ENCODE measurements around the gene GBP6. TPM values are rescaled to one million over a fixed set of nuclear protein-coding genes. Genes with fewer than 3 reads are reported as not detected.

Gene GBP6
- total and polyA plus RNA-seq, 2 donors (not counting 1 experiment from before 2014, with no cell fraction given): 0.12 TPM; not detected in 1

- H3K9me3 ChIP-seq (ENCODE audit: control extremely low read depth in 1 of 3, control insufficient read depth in 2 of 3, insufficient read depth in 1 of 3, low read length in 2 of 3): peaks cover 0 to 8% (median 2%) of the 10 kb centered on the region in 3 donors
- H3K27me3 Mint-ChIP-seq: no peaks in the 10 kb centered on the region
- CTCF ChIA-PET: no interaction called here
- intact Hi-C loops (cut with micrococcal nuclease): no loop called here
- H3K9me3 Mint-ChIP-seq (ENCODE audit: insufficient read depth): peaks cover 8% of the 10 kb centered on the region
- POLR2A ChIA-PET: no interaction called here
- TF ChIP-seq CTCF (IDR thresholded peaks at IDR 0.05): no peak
- TF ChIP-seq EZH2 (IDR thresholded peaks at IDR 0.05; ENCODE audit: borderline replicate concordance, insufficient read depth, low read depth, low read length, poor library complexity, severe bottlenecking): no peak
- no peak overlapping the region for H3K4me3 Mint-ChIP-seq
- DNase-seq (no peak), ATAC-seq (ENCODE audit: low read depth) (no peak)
- no peaks in the 10 kb centered on the region for H3K27me3 ChIP-seq (replicated peaks in 1 of 4; ENCODE audit: control extremely low read depth in 1 of 4, control insufficient read depth in 3 of 4, insufficient read depth in 4 of 4, low read length in 3 of 4)
- H3K27ac ChIP-seq (ENCODE audit: low read length in 2 of 2): no peak overlapping the region
- no peak overlapping the region for H3K4me3 ChIP-seq (ENCODE audit: control extremely low read depth in 1 of 5, extremely low read depth in 1 of 5, insufficient read depth in 1 of 5, low read depth in 2 of 5, low read length in 4 of 5)
- H3K4me1 ChIP-seq (ENCODE audit: control insufficient read depth in 2 of 2, insufficient read depth in 2 of 2, low read length in 2 of 2): no peaks in the 10 kb centered on the region
- 78% methylated on average over 1 of the region's 3 CpGs for WGBS (ENCODE audit: insufficient coverage)
- no peaks in the 10 kb centered on the region for H3K79me2 ChIP-seq (ENCODE audit: control insufficient read depth, insufficient read depth, low read length)
- no peaks in the 10 kb centered on the region for H3K4me1 Mint-ChIP-seq
- no peak overlapping the region for H3K9ac ChIP-seq (ENCODE audit: low read length)
- no peak overlapping the region for H3K4me2 ChIP-seq (replicated peaks; ENCODE audit: low read depth, low read length, poor library complexity, severe bottlenecking)
- no peaks in the 10 kb centered on the region for H3K36me3 ChIP-seq (replicated peaks in 1 of 2; ENCODE audit: control extremely low read depth in 1 of 2, control insufficient read depth in 1 of 2, extremely low read depth in 1 of 2, insufficient read depth in 2 of 2, low read length in 1 of 2)
- no peak overlapping the region for H3K27ac Mint-ChIP-seq
- H4K20me1 ChIP-seq (ENCODE audit: control insufficient read depth, insufficient read depth, low read length, poor library complexity, severe bottlenecking): no peaks in the 10 kb centered on the region
- no peak overlapping the region for H2AFZ ChIP-seq (ENCODE audit: insufficient read depth, low read depth, low read length, poor library complexity, severe bottlenecking)
Measured at GRCh38 chr1:89394851-89395250, 31.0 kb downstream of the GBP6 start.

DNA sequence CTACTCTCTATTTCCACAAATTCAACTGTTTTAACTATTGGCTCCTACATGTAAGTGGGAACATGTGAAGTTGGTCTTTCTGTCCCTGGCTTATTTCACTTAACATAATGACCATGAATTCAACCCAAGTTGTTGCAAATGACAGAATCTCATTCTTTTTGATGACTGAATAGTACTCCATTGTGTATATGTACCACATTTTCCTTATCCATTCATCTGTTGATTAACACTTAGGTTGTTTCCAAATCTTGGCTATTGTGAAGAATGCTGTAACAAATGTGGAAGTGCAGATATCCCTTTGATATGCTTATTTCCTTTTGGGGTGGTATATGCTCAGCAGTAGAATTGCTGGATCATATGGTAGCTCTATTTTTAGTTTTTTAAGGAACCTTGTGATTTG lies 33.0 kb downstream of the GBP6 start:
- no peak overlapping the region for H3K27ac Mint-ChIP-seq
- ChIA-PET CTCF (no interaction called here), POLR2A (no interaction called here)
- H4K20me1 ChIP-seq (ENCODE audit: control insufficient read depth, insufficient read depth, low read length, poor library complexity, severe bottlenecking): no peaks in the 10 kb centered on the region
- no peaks in the 10 kb centered on the region for H3K4me1 Mint-ChIP-seq
- no peak overlapping the region for H3K27ac ChIP-seq (ENCODE audit: low read length in 2 of 2)
- H3K9me3 ChIP-seq (ENCODE audit: control extremely low read depth in 1 of 3, control insufficient read depth in 2 of 3, insufficient read depth in 1 of 3, low read length in 2 of 3): peaks cover 0 to 8% (median 2%) of the 10 kb centered on the region in 3 donors
- no peaks in the 10 kb centered on the region for H3K27me3 ChIP-seq (replicated peaks in 1 of 4; ENCODE audit: control extremely low read depth in 1 of 4, control insufficient read depth in 3 of 4, insufficient read depth in 4 of 4, low read length in 3 of 4)
- ATAC-seq (ENCODE audit: low read depth) (no peak), DNase-seq (no peak)
- H3K4me2 ChIP-seq (replicated peaks; ENCODE audit: low read depth, low read length, poor library complexity, severe bottlenecking): no peak overlapping the region
- H2AFZ ChIP-seq (ENCODE audit: insufficient read depth, low read depth, low read length, poor library complexity, severe bottlenecking): no peak overlapping the region
- no peak overlapping the region for H3K4me3 Mint-ChIP-seq
- no peaks in the 10 kb centered on the region for H3K4me1 ChIP-seq (ENCODE audit: control insufficient read depth in 2 of 2, insufficient read depth in 2 of 2, low read length in 2 of 2)
- no peak overlapping the region for H3K4me3 ChIP-seq (ENCODE audit: control extremely low read depth in 1 of 5, extremely low read depth in 1 of 5, insufficient read depth in 1 of 5, low read depth in 2 of 5, low read length in 4 of 5)
- H3K27me3 Mint-ChIP-seq: no peaks in the 10 kb centered on the region
- intact Hi-C loops (cut with micrococcal nuclease): no loop called here
- no peak for TF ChIP-seq EZH2 (IDR thresholded peaks at IDR 0.05; ENCODE audit: borderline replicate concordance, insufficient read depth, low read depth, low read length, poor library complexity, severe bottlenecking)
- TF ChIP-seq CTCF (IDR thresholded peaks at IDR 0.05): no peak
- H3K79me2 ChIP-seq (ENCODE audit: control insufficient read depth, insufficient read depth, low read length): no peaks in the 10 kb centered on the region
- peaks cover 8% of the 10 kb centered on the region for H3K9me3 Mint-ChIP-seq (ENCODE audit: insufficient read depth)
- no peaks in the 10 kb centered on the region for H3K36me3 ChIP-seq (replicated peaks in 1 of 2; ENCODE audit: control extremely low read depth in 1 of 2, control insufficient read depth in 1 of 2, extremely low read depth in 1 of 2, insufficient read depth in 2 of 2, low read length in 1 of 2)
- H3K9ac ChIP-seq (ENCODE audit: low read length): no peak overlapping the region

Data from B cell (primary cell).